ENCODE data around the gene MAN2C1. TPM values are rescaled to one million over a fixed set of nuclear protein-coding genes. Genes with fewer than 3 reads are reported as not detected.

Gene MAN2C1
- total and polyA plus RNA-seq, 2 donors (not counting 1 experiment from before 2014, with no cell fraction given): 186 to 229 TPM

DNA sequence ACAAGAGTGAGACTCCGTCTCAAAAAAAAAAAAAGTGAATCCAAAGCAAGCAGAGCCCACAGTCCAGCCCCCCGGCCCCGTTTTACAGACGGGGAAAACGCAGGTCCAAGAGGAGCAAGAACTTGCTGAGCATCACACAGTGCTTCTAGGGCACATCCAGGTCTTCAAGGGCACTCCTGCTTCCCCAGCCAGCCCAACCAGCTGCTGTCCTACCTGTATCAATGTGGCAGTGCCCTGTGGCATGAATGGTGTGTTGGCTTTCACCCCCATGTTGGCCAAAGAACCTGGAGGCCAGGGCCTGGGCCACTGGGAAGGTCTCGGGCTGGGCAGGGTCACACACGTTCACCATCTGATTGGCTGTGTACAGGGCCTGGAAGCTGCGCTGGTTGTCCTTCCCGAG, 4.6 kb downstream of the MAN2C1 start:
- H3K27ac ChIP-seq (ENCODE audit: low read length in 2 of 2): no peak overlapping the region
- H3K4me3 ChIP-seq (ENCODE audit: control extremely low read depth in 1 of 5, extremely low read depth in 1 of 5, insufficient read depth in 1 of 5, low read depth in 2 of 5, low read length in 4 of 5): no peak overlapping the region
- WGBS (ENCODE audit: insufficient coverage): 98% methylated on average over 9 of the region's 9 CpGs
- H3K9me3 Mint-ChIP-seq (ENCODE audit: insufficient read depth): no peaks in the 10 kb centered on the region
- H3K9me3 ChIP-seq (ENCODE audit: control extremely low read depth in 1 of 3, control insufficient read depth in 2 of 3, insufficient read depth in 1 of 3, low read length in 2 of 3): no peaks in the 10 kb centered on the region
- H4K20me1 ChIP-seq (ENCODE audit: control insufficient read depth, insufficient read depth, low read length, poor library complexity, severe bottlenecking): no peaks in the 10 kb centered on the region
- CTCF ChIA-PET: no interaction called here
- no peak overlapping the region for H3K4me3 Mint-ChIP-seq
- no peak overlapping the region for H3K4me2 ChIP-seq (replicated peaks; ENCODE audit: low read depth, low read length, poor library complexity, severe bottlenecking)
- H3K9ac ChIP-seq (ENCODE audit: low read length): no peak overlapping the region
- no peak for DNase-seq
- no peak for ATAC-seq (ENCODE audit: low read depth)
- H3K36me3 ChIP-seq (replicated peaks in 1 of 2; ENCODE audit: control extremely low read depth in 1 of 2, control insufficient read depth in 1 of 2, extremely low read depth in 1 of 2, insufficient read depth in 2 of 2, low read length in 1 of 2): peaks cover 0 to 46% of the 10 kb centered on the region in 2 experiments
- H3K4me1 Mint-ChIP-seq: peaks cover 16% of the 10 kb centered on the region
- H3K27ac Mint-ChIP-seq: no peak overlapping the region
- H3K27me3 ChIP-seq (replicated peaks in 1 of 4; ENCODE audit: control extremely low read depth in 1 of 4, control insufficient read depth in 3 of 4, insufficient read depth in 4 of 4, low read length in 3 of 4): no peaks in the 10 kb centered on the region
- H3K27me3 Mint-ChIP-seq: no peaks in the 10 kb centered on the region
- no peak overlapping the region for H2AFZ ChIP-seq (ENCODE audit: insufficient read depth, low read depth, low read length, poor library complexity, severe bottlenecking)
- intact Hi-C loops (cut with micrococcal nuclease): no loop called here
- POLR2A ChIA-PET: no interaction called here
- no peaks in the 10 kb centered on the region for H3K79me2 ChIP-seq (ENCODE audit: control insufficient read depth, insufficient read depth, low read length)
- no peak for TF ChIP-seq EZH2 (IDR thresholded peaks at IDR 0.05; ENCODE audit: borderline replicate concordance, insufficient read depth, low read depth, low read length, poor library complexity, severe bottlenecking)
- TF ChIP-seq, protein P1, sequence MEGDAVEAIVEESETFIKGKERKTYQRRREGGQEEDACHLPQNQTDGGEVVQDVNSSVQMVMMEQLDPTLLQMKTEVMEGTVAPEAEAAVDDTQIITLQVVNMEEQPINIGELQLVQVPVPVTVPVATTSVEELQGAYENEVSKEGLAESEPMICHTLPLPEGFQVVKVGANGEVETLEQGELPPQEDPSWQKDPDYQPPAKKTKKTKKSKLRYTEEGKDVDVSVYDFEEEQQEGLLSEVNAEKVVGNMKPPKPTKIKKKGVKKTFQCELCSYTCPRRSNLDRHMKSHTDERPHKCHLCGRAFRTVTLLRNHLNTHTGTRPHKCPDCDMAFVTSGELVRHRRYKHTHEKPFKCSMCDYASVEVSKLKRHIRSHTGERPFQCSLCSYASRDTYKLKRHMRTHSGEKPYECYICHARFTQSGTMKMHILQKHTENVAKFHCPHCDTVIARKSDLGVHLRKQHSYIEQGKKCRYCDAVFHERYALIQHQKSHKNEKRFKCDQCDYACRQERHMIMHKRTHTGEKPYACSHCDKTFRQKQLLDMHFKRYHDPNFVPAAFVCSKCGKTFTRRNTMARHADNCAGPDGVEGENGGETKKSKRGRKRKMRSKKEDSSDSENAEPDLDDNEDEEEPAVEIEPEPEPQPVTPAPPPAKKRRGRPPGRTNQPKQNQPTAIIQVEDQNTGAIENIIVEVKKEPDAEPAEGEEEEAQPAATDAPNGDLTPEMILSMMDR (IDR thresholded peaks at IDR 0.05): no peak
- H3K4me1 ChIP-seq (ENCODE audit: control insufficient read depth in 2 of 2, insufficient read depth in 2 of 2, low read length in 2 of 2): peaks cover 7 to 10% of the 10 kb centered on the region in 2 donors

DNA sequence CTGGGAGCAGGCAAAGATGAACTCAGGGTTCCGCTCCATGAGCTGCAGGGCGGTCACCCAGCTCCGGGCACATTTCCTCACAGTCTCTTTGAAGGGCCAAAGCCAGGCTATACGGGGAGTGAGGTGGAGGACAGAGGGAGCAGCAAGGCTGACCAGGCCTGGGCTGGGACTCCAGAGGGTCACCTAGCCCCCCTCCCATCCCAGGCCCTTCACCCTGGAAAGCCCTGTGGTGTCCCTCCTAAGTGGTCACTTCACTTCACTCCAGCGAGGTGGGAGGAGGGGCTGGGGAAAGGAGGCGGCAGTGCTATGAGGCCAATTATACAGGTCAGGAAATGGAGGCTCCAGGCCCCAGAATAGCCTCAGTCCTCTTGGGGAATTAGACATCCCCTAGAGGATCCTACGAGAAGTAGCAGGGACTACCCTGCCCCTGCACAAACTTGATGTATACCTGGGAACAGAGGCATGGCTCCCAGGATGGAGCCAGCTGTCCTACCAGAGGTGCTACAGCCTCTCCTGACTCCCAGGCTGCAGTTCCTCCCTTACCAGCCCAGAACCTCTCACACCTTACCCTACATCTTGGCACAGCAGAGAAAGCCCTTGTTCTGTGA, 5.7 kb downstream of the MAN2C1 start:
- POLR2A ChIA-PET: no interaction called here

More for the DNA sequence above, 5.7 kb downstream of the MAN2C1 start:
- intact Hi-C loops (cut with micrococcal nuclease): no loop called here
- Mint-ChIP-seq H3K9me3 (ENCODE audit: insufficient read depth) (no peaks in the 10 kb centered on the region), H3K27me3 (no peaks in the 10 kb centered on the region), H3K4me3 (no peak overlapping the region), H3K27ac (no peak overlapping the region), H3K4me1 (peaks cover 10% of the 10 kb centered on the region)
- 87% methylated on average over 6 of the region's 7 CpGs for WGBS (ENCODE audit: insufficient coverage)
- Histone ChIP-seq H4K20me1 (ENCODE audit: control insufficient read depth, insufficient read depth, low read length, poor library complexity, severe bottlenecking) (no peaks in the 10 kb centered on the region), H3K79me2 (ENCODE audit: control insufficient read depth, insufficient read depth, low read length) (no peaks in the 10 kb centered on the region), H3K27me3 (replicated peaks in 1 of 4; ENCODE audit: control extremely low read depth in 1 of 4, control insufficient read depth in 3 of 4, insufficient read depth in 4 of 4, low read length in 3 of 4) (no peaks in the 10 kb centered on the region), H3K4me1 (ENCODE audit: control insufficient read depth in 2 of 2, insufficient read depth in 2 of 2, low read length in 2 of 2) (peaks cover 5 to 6% of the 10 kb centered on the region in 2 donors), H3K9me3 (ENCODE audit: control extremely low read depth in 1 of 3, control insufficient read depth in 2 of 3, insufficient read depth in 1 of 3, low read length in 2 of 3) (no peaks in the 10 kb centered on the region), H3K4me3 (ENCODE audit: control extremely low read depth in 1 of 5, extremely low read depth in 1 of 5, insufficient read depth in 1 of 5, low read depth in 2 of 5, low read length in 4 of 5) (no peak overlapping the region), H3K4me2 (replicated peaks; ENCODE audit: low read depth, low read length, poor library complexity, severe bottlenecking) (no peak overlapping the region), H2AFZ (ENCODE audit: insufficient read depth, low read depth, low read length, poor library complexity, severe bottlenecking) (no peak overlapping the region), H3K27ac (ENCODE audit: low read length in 2 of 2) (no peak overlapping the region), H3K9ac (ENCODE audit: low read length) (no peak overlapping the region), H3K36me3 (replicated peaks in 1 of 2; ENCODE audit: control extremely low read depth in 1 of 2, control insufficient read depth in 1 of 2, extremely low read depth in 1 of 2, insufficient read depth in 2 of 2, low read length in 1 of 2) (peaks cover 0 to 46% of the 10 kb centered on the region in 2 experiments)
- no peak for TF ChIP-seq EZH2 (IDR thresholded peaks at IDR 0.05; ENCODE audit: borderline replicate concordance, insufficient read depth, low read depth, low read length, poor library complexity, severe bottlenecking)
- TF ChIP-seq, protein P1 (IDR thresholded peaks at IDR 0.05): no peak
- CTCF ChIA-PET: no interaction called here
- ATAC-seq (ENCODE audit: low read depth): no peak
- DNase-seq: no peak

Data from B cell (primary cell).